AG08395 (cell line): Measurements from ENCODE around the gene PRDM4.
"Not testable (repeated sequence)": the region's sequence is repeated elsewhere in the genome, so short reads cannot be mapped to it uniquely, and the experiment has no call there.

Experiments
- DNase-seq: peaks from one replicate; pipeline ENCODE4 v3.0.0; 2012; ENCODE audit warnings: mixed read lengths, low spot score

Gene PRDM4

GRCh38 chr12:107767466-107767865, 6.5 kb upstream of the PRDM4 start:
- DNase-seq: no peak

DNA sequence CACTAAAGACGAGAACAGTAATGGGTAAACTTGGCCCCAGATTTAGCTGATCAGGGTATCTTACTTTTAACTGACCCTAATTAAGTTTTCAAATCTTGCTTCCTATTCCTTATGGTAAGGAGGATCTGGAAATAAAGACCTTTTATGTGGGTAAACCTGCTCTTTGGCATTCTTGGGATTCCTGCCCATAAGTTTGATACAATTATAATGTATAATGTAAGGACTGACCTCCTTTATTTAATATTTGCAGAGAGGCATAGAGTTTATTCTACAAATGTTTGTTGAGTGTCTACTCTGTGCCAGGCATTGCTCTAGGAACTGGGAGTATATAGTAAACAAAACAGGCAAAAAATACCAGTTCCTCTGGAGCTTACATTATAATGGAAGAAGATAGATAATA, 4.4 kb upstream of the PRDM4 start:
- no peak for DNase-seq

DNA sequence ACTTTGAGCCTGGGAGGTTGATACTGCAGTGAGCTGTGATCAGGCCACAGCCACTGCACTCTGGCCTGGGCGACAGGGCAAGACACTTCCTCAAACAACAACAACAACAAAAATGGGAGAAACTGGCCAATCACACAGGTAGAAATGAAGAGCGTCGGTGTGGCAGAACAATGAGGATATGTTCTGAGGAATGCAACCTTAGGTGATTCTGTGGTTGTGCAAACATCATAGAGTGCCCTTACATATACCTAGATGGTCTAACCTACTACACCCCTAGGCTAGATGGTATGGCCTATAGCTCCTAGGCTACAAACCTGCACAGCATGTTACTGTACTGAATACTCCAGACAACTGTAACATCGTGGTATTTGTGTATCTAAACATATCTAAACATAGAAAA, 3.7 kb upstream of the PRDM4 start:
- no peak for DNase-seq

GRCh38 chr12:107762874-107763273, 1.9 kb upstream of the PRDM4 start:
- DNase-seq: no peak

GRCh38 chr12:107761502-107761904, 566 bp upstream of the PRDM4 start:
- no peak for DNase-seq

- DNase-seq: peak; percentile 13
These were observed 629 bp downstream of the PRDM4 start for GRCh38 chr12:107760207-107760808.

GRCh38 chr12:107759410-107759809, 1.5 kb downstream of the PRDM4 start:
- peak; percentile 81 for DNase-seq

DNA sequence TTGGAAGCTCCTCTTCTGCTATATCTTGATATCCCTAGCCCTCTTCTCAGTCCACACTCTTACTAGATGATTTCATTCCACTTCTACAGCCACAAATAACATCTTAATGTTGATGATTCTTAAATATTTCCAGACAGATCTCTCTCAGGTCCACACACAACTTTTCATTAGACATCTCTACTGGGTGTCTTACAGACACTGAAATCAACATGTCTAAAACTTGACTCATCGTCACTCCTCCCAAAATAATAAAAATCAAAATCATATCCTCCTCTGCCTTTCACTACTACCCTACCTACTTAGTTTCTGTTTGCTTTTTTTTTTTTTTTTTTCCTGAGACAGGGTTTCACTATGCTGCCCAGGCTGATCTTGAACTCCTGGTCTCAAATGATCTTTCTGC, 11.9 kb downstream of the PRDM4 start:
- peak; percentile 55 for DNase-seq

GRCh38 chr12:107748472-107748871, 12.5 kb downstream of the PRDM4 start:
- peak; percentile 73 for DNase-seq

GRCh38 chr12:107736914-107737313, 24.0 kb downstream of the PRDM4 start:
- no peak for DNase-seq

DNA sequence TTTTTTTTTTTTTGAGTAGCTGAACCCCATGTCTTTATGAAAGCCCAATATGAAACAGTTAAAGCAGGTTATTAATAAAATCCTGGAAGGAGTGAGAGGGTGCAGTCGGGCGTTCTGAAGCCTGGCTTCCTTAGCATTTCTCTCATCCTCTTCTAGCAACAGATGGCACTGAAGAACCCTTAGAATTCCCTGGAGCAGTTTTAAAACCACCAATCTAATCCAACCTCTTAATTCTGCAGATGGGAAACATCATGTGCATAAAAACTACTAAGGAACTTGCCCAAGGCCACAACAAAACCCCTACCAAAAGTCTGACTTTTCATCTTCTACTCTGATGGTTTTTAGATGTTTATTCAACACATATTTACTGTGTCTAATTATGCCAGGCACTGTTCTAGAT, 25.2 kb downstream of the PRDM4 start:
- DNase-seq: no peak

DNA sequence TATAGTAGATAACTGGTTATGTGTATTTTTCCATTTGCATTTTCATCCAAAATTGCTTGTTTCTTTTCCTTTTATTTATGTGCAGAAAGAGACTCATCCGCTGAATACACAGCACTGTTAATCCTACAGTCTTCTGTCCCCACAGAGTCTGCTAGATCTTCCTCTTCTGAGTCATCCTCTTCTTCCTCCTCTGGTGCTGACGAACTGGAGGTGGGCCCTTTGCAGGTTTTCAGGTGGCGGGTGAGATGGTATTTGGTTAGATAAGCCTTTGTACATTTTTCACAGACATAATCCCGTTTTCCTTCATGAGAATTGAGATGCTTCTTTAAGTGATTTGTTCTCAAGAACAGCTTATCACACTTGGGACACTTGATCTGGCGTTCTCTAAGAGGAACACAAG, 26.8 kb downstream of the PRDM4 start:
- no peak for DNase-seq

DNA sequence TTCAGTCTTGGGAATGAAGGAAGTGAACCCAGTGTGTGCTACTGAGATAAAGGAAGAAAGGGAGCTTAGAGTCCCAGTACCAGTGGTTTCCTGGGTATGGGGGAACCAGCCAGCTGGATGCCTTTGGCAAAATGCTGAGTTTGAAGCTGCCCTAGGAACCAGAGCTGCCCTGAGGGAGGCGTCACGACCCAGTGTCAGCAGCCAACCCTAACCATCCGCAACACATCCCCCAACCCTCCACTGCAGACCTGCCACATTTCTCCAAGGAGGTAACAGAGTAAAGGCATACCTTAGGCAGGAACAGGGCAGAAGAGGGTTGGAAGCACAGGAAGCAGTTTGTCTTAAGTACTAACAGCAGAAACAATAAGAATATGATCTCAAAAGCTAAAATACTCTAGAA, 28.6 kb downstream of the PRDM4 start:
- DNase-seq: no peak

GRCh38 chr12:107731366-107731765, 29.6 kb downstream of the PRDM4 start:
- no peak for DNase-seq

GRCh38 chr12:107730618-107731341, 30.2 kb downstream of the PRDM4 start:
- no peak for DNase-seq

GRCh38 chr12:107727742-107728141, 33.2 kb downstream of the PRDM4 start:
- not testable (repeated sequence) for DNase-seq

DNA sequence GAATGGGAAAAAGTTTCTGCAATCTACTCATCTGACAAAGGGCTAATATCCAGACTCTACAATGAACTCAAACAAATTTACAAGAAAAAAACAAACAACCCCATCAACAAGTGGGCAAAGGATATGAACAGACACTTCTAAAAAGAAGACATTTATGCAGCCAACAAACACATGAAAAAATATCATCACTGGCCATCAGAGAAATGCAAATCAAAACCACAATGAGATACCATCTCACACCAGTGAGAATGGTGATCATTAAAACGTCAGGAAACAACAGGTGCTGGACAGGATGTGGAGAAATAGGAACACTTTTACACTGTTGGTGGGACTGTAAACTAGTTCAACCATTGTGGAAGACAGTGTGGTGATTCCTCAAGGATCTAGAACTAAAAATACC, 33.6 kb downstream of the PRDM4 start:
- DNase-seq: not testable (repeated sequence)

- DNase-seq: no peak
These were observed 42.3 kb downstream of the PRDM4 start for GRCh38 chr12:107718606-107719005.

GRCh38 chr12:107715780-107716179, 45.2 kb downstream of the PRDM4 start:
- no peak for DNase-seq

GRCh38 chr12:107705522-107705921, 55.4 kb downstream of the PRDM4 start:
- not testable (repeated sequence) for DNase-seq

DNA sequence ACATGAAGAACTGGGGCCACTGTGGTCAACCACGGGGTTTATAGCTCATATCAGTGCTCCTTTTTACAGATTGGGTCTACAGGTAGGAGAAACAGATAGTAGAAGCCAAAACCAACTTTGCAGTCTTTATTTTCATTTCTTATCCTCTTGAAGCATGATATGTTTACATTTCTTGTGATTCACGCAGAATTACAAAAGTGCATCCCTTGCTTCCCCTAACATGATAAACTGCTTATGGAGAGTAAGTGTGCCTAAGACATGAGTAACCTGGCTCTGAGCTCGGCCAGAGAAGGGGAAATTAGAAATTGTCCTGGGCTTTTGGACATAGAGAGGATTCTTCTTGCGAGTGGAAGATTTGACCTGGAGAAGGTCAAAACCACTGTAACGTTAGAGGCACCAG, 56.9 kb downstream of the PRDM4 start:
- DNase-seq: no peak

DNA sequence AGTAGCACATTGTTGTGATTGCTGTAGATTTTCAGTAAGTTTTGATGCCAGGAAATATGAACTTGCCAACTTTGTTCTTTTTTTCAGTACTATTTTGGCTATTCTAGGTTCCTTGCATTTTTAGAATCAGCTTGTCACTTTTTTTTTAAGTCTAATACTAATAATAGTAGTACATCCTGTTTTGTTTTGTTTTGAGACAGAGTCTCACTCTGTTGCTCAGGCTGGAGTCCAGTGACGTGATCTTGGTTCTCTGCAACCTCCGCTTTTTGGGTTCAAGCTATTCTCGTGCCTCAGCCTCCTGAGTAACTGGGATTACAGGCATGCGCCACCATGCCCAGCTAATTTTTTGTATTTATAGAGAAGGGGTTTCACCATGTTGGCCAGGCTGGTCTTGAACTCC, 58.8 kb downstream of the PRDM4 start:
- DNase-seq: no peak

GRCh38 chr12:107695772-107696171, 65.2 kb downstream of the PRDM4 start:
- peak; percentile 34 for DNase-seq
